Measurements from ENCODE around the gene RGR. TPM values are rescaled to one million over a fixed set of nuclear protein-coding genes. Genes with fewer than 3 reads are reported as not detected.
A peak's percentile ranks its signal among the peaks of the same experiment; 100 is the strongest.

The RGR gene
- total RNA-seq, 2 donors from 2014 or later: not detected

DNA sequence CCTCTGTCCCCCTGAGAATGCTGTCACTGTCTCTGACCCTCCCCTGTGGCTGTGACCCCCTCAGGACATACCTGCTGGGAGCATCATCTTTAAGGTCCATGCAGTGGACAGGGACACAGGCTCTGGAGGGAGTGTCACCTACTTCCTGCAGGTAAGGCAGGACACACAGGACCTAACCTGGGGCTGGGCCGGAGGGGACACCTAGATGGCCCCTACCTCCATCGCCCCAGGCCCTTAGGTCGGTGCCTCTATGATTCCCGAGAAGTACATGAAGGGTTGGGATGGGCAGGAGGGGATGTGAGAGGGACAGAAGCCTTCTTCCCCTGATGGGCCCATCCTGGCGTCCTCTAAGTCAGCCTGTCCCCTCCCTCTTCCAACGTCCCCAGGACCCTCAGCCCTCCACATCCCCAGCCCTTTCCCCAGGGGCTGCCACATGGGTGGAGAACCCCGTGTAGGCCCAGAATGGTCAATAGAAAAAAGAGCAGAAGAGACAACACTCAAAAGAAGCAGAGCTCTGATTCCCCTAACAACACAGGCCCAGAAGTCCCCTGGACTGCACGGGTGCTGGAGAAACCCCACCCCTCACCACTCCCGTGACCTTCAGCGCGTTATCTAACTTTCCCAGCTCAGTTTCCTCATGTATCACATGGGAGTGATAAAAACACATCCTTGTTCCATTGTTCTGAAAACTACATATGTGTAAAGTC is 44.2 kb upstream of the RGR start:
- TF ChIP-seq, protein P1, sequence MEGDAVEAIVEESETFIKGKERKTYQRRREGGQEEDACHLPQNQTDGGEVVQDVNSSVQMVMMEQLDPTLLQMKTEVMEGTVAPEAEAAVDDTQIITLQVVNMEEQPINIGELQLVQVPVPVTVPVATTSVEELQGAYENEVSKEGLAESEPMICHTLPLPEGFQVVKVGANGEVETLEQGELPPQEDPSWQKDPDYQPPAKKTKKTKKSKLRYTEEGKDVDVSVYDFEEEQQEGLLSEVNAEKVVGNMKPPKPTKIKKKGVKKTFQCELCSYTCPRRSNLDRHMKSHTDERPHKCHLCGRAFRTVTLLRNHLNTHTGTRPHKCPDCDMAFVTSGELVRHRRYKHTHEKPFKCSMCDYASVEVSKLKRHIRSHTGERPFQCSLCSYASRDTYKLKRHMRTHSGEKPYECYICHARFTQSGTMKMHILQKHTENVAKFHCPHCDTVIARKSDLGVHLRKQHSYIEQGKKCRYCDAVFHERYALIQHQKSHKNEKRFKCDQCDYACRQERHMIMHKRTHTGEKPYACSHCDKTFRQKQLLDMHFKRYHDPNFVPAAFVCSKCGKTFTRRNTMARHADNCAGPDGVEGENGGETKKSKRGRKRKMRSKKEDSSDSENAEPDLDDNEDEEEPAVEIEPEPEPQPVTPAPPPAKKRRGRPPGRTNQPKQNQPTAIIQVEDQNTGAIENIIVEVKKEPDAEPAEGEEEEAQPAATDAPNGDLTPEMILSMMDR (IDR thresholded peaks at IDR 0.05): no peak
- TF ChIP-seq POLR2AphosphoS5 (IDR thresholded peaks at IDR 0.05): no peak
- no peak for TF ChIP-seq POLR2A (IDR thresholded peaks at IDR 0.05)
- WGBS: 84% methylated on average over 11 of the region's 11 CpGs
- H3K27me3 ChIP-seq (replicated peaks; ENCODE audit: insufficient read depth): no peaks in the 10 kb centered on the region

GRCh38 chr10:84201244-84201606 is 43.6 kb upstream of the RGR start:
- TF ChIP-seq POLR2A (IDR thresholded peaks at IDR 0.05) (no peak), POLR2AphosphoS5 (IDR thresholded peaks at IDR 0.05) (no peak)
- TF ChIP-seq, protein P1 (IDR thresholded peaks at IDR 0.05): no peak
- no peaks in the 10 kb centered on the region for H3K9me3 ChIP-seq
- intact Hi-C loops (cut with DNase I): no loop called here
- WGBS: 59% methylated on average over 6 of the region's 6 CpGs
- no peaks in the 10 kb centered on the region for H3K27me3 ChIP-seq (replicated peaks; ENCODE audit: insufficient read depth)
- H3K27ac ChIP-seq: no peak overlapping the region
- no peaks in the 10 kb centered on the region for H3K36me3 ChIP-seq
- H3K4me3 ChIP-seq: no peak overlapping the region
- H3K4me1 ChIP-seq (replicated peaks): no peaks in the 10 kb centered on the region
- no peak for DNase-seq (ENCODE audit: low spot score)

More for the DNA sequence above, 44.2 kb upstream of the RGR start:
- H3K9me3 ChIP-seq: no peaks in the 10 kb centered on the region
- H3K36me3 ChIP-seq: no peaks in the 10 kb centered on the region
- no peak for DNase-seq (ENCODE audit: low spot score)
- H3K4me1 ChIP-seq (replicated peaks): no peaks in the 10 kb centered on the region
- no peak overlapping the region for H3K27ac ChIP-seq
- intact Hi-C loops (cut with DNase I): no loop called here
- H3K4me3 ChIP-seq: no peak overlapping the region

DNA sequence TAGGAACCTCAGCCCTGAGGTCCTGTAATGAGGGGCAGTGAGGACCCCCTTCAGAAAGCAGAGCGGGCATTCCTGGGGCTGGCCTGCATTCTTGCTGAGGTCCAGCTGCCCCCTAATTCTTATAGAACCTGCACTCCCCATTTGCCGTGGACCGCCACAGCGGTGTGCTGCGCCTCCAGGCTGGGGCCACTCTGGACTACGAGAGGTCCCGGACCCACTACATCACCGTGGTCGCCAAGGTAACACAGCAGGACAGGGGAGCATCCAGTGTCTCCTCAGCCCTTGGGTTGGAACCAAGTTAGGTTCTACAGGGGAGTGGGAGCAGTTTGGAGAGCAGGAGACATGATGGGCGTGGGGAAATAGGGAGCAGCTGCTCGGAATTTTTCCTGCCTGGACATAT is 43.2 kb upstream of the RGR start:
- H3K36me3 ChIP-seq: no peaks in the 10 kb centered on the region
- intact Hi-C loops (cut with DNase I): no loop called here
- DNase-seq (ENCODE audit: low spot score): no peak
- no peaks in the 10 kb centered on the region for H3K27me3 ChIP-seq (replicated peaks; ENCODE audit: insufficient read depth)
- WGBS: 90% methylated on average over 11 of the region's 11 CpGs
- no peak overlapping the region for H3K27ac ChIP-seq
- H3K4me1 ChIP-seq (replicated peaks): no peaks in the 10 kb centered on the region
- no peak overlapping the region for H3K4me3 ChIP-seq
- H3K9me3 ChIP-seq: no peaks in the 10 kb centered on the region
- no peak for TF ChIP-seq POLR2A (IDR thresholded peaks at IDR 0.05)
- TF ChIP-seq, protein P1 (IDR thresholded peaks at IDR 0.05): no peak
- TF ChIP-seq POLR2AphosphoS5 (IDR thresholded peaks at IDR 0.05): no peak

DNA sequence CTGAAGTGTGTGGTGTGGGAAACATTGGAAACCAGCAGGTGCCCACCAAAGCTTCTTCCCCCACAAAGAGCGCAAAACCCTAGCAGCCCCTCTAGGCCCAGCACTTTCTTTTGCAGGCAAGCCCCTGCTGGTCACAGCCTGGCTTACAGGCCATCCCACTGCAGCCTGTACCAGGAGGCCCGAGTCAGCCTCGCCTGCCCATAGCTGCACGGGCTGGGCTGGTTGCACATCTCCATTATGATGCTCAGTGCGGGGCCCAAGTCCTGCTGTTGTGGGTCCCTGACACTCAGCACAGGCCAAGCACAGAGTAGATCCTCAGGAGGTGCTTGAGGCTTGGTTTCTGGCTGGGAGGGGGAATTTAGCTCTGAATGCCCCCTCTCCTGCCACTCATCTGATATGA is 42.5 kb upstream of the RGR start:
- no peaks in the 10 kb centered on the region for H3K4me1 ChIP-seq (replicated peaks)
- no peak for DNase-seq (ENCODE audit: low spot score)
- H3K27me3 ChIP-seq (replicated peaks; ENCODE audit: insufficient read depth): no peaks in the 10 kb centered on the region
- no peaks in the 10 kb centered on the region for H3K9me3 ChIP-seq
- 89% methylated on average over 5 of the region's 5 CpGs for WGBS
- intact Hi-C loops (cut with DNase I): no loop called here
- no peak overlapping the region for H3K4me3 ChIP-seq
- no peaks in the 10 kb centered on the region for H3K36me3 ChIP-seq
- H3K27ac ChIP-seq: no peak overlapping the region
- TF ChIP-seq POLR2AphosphoS5 (IDR thresholded peaks at IDR 0.05): no peak
- TF ChIP-seq, protein P1 (IDR thresholded peaks at IDR 0.05): no peak
- TF ChIP-seq POLR2A (IDR thresholded peaks at IDR 0.05): no peak

- WGBS: 88% methylated on average over 4 of the region's 4 CpGs
- TF ChIP-seq POLR2A (IDR thresholded peaks at IDR 0.05) (no peak), POLR2AphosphoS5 (IDR thresholded peaks at IDR 0.05) (no peak)
- TF ChIP-seq, protein P1 (IDR thresholded peaks at IDR 0.05): peak in 1 of 4 experiments; percentile 32
- no peaks in the 10 kb centered on the region for H3K36me3 ChIP-seq
- intact Hi-C loops (cut with DNase I): no loop called here
- no peaks in the 10 kb centered on the region for H3K4me1 ChIP-seq (replicated peaks)
- H3K9me3 ChIP-seq: no peaks in the 10 kb centered on the region
- no peak for DNase-seq (ENCODE audit: low spot score)
- H3K4me3 ChIP-seq: no peak overlapping the region
- no peak overlapping the region for H3K27ac ChIP-seq
- no peaks in the 10 kb centered on the region for H3K27me3 ChIP-seq (replicated peaks; ENCODE audit: insufficient read depth)
Observed at GRCh38 chr10:84204122-84204521, 40.7 kb upstream of the RGR start.

Data from prostate gland (tissue), 2 donors.